Stimulated activated effector memory CD8-positive, alpha-beta T cell treated with anti-CD3 and anti-CD28 coated beads, Interleukin-12 subunit alpha, Interleukin-12 subunit beta, amount 100 ng/mL, for 72 hours (primary cell): ENCODE measurements around the gene TLX2.

Experiments
- ATAC-seq: fragments of 150-1000 bp; cut with Tn5 transposase; 2 replicates; pipeline ENCODE4 v1.10.0; 2021
- DNase-seq, 2 donors: peaks; one replicate each; pipeline ENCODE4 v3.0.0; 2021 to 2022; ENCODE audit warnings: low spot score in 2 of 2
- H3K27ac Mint-ChIP-seq: one replicate; pipeline ENCODE4 v1.8.0; 2022; ENCODE audit warnings: mild to moderate bottlenecking, mixed read lengths
- H3K36me3 Mint-ChIP-seq: one replicate; pipeline ENCODE4 v1.8.0; 2022; ENCODE audit warnings: mild to moderate bottlenecking, mixed read lengths
- H3K4me1 Mint-ChIP-seq: one replicate; pipeline ENCODE4 v1.8.0; 2022; ENCODE audit warnings: mixed read lengths
- H3K4me3 Mint-ChIP-seq: one replicate; pipeline ENCODE4 v1.8.0; 2022; ENCODE audit warnings: mild to moderate bottlenecking, mixed read lengths
- H3K9me3 Mint-ChIP-seq: one replicate; pipeline ENCODE4 v1.8.0; 2022; ENCODE audit warnings: mixed read lengths

TLX2 gene

GRCh38 chr2:74502147-74502719, 12.0 kb upstream of the TLX2 start:
- H3K9me3 Mint-ChIP-seq, result no peaks in the 10 kb centered on the region
- ATAC-seq (no peak), DNase-seq (no peak)
- H3K36me3 Mint-ChIP-seq, result peaks cover 50% of the 10 kb centered on the region
- no peak overlapping the region for H3K27ac Mint-ChIP-seq
- H3K4me3 Mint-ChIP-seq, result peak overlapping the region; percentile 91
- peaks cover 76% of the 10 kb centered on the region for H3K4me1 Mint-ChIP-seq

DNA sequence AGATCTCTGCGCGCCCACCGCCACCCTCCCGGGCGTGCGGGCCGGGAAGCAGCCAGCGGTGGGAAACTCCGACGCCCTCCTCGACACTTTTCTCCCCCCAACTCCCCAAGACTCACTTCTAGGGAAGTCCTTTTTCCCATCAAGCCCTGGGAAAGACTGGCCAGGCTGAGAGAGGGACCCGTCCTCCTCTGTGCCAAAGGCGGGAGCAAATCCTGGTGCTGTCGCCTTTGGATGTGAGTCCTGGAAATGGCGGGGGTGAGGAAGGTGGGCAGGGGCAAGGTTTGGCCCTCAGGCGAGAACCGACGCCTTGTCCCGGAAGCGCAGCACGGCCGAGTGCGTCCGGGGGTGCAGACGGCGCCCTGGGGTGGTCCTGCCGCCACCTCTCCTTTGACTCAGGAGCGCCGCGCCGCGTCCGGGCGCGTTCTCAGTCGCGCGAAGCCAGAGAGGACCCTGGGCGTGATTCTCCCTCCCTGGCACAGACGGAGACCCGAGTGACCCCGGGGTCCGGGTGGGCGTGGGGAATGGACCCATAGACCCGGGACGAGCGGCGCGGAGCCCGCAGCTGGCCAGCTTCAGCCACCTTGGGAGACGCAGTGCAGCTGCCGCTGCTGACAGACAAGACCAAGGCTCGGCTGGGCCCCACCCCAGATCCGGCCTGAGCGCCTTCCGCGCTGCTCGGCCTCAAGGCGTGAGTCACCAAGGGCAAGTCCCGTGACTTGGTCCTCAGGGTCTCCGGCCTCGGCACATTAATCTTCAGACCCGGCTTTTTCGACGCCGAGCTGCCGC, 11.3 kb upstream of the TLX2 start:
- Mint-ChIP-seq H3K9me3 (no peaks in the 10 kb centered on the region), H3K27ac (peak overlapping the region; percentile 61), H3K4me1 (peaks cover 77% of the 10 kb centered on the region), H3K4me3 (peak overlapping the region; percentile 91), H3K36me3 (peaks cover 57% of the 10 kb centered on the region)
- peak; percentile 51 to 80 for DNase-seq
- peak; percentile 62 for ATAC-seq

DNA sequence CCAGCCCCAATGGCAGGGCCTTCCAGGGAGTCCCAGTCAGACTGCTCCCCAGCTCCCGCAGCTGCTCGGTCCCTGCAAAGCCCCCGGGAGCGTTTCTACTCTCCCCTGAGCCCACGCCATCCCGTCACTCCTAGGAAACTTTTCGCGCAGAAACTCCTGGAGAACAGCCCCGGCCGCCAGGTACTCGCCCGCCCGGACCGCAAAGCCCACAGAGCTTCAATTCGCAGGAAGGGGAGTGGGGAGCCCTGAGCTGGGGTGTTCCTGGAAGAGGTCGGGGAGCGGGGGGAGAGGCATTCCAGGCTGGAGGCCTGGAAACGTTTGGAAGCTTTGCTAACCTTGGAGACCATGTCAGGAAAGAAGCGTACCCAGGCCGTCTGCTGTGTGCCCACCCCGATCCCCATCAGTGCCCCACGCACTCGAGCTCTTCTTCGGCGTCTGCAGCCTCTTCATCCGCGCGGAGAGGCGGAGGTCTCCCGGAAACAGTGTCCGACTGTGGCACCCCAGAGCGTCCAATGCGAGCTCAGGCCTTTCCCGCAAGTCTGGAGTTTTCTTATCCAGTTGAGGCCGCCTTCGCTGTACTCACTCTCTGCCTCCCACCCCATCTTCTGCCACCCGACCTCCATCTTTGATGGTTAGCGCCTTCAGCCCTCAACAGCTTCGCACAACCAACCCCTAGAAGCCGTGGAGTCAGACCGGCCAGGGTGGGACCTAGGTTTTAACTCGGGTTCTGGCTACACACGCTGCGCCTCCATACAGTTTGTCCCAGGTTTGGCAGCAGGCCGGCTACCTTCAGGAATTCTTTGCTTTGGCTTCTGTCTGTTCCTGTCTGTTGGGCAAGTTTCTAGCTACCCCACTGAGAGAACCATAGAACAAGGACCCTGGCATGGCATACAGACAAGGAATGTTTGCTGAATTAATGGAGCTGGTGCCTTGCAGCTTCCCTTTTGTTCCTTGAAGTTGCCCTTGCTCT, 10.5 kb upstream of the TLX2 start:
- no peak for ATAC-seq
- Mint-ChIP-seq H3K36me3 (peaks cover 55% of the 10 kb centered on the region), H3K4me3 (peak overlapping the region; percentile 91), H3K9me3 (no peaks in the 10 kb centered on the region), H3K4me1 (peaks cover 76% of the 10 kb centered on the region), H3K27ac (peak overlapping the region; percentile 61)
- DNase-seq, result no peak

DNA sequence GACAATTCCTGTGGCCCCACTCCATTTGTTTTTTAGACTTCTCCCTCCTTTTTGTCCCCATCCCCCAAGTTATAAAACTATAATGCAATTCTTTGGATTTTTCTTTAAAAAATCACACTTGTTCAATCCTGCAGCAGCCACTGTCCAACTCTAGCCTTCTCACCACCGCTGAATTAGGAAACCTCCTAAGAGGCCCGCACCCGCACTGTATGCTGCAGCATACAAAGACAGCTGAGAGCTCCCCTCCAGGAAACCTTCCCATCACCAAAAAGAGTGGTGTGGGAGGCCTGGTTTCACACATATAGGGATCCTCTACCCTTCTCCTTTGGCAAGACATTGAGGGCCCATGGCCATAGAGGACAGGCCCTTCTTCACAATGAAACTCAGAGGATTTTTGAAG, 9.7 kb upstream of the TLX2 start:
- Mint-ChIP-seq H3K4me3 (peak overlapping the region; percentile 91), H3K36me3 (peaks cover 50% of the 10 kb centered on the region), H3K9me3 (no peaks in the 10 kb centered on the region), H3K27ac (peak overlapping the region; percentile 43), H3K4me1 (peaks cover 71% of the 10 kb centered on the region)
- ATAC-seq, result no peak
- DNase-seq, result no peak

DNA sequence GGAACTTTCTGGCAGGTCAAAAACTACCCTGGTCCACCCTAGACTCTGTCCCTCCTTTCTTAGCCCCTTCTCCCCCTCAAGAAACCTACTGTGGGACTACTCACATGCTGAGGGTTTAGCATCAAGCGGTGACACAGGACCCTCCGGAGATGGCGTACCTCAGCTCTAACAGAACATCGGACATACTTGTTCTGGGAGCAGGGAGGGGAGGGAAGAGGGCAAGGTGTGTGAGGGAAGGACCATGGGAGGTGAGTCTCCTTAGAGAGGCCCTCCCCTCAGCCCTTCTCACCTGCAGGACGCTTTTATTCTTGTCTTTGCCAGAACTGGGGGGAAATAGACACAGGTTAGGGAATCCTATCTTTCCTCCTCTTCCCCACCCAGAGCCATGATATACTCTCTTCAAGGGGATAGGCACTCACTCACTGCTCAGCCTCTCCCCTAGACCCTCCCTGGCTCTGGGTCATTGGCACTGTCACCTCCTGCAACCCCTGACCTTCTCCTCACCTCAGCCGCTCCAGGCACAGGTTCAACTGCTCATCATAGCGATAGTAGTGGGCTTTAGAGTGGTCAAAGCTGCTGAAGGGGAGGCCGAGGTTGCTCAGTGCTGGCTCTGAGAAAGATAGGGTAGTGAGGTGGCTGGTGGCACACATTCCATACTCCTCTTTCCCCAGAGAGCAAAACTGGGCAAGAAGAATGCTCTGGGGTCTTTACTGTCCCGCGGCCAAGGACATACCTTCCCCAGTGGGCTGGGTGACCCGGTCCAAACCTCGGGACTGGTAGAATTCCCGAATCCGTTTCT, 8.6 kb upstream of the TLX2 start:
- Mint-ChIP-seq H3K27ac (no peak overlapping the region), H3K4me1 (peaks cover 71% of the 10 kb centered on the region), H3K4me3 (peak overlapping the region; percentile 91), H3K36me3 (peaks cover 46% of the 10 kb centered on the region), H3K9me3 (no peaks in the 10 kb centered on the region)
- no peak for ATAC-seq
- no peak for DNase-seq

- Mint-ChIP-seq H3K27ac (peak within 1 kb of the TSS; percentile 99), H3K4me1 (peaks cover 62% of the 10 kb centered on the region)
Measured at GRCh38 chr2:74507145-74507925, 6.9 kb upstream of the TLX2 start, which contains the start of gene PCGF1. TSS of gene PCGF1 (minus strand) at chr2:74507695. CDS start at chr2:74507668, 27 bp downstream.

GRCh38 chr2:74507926-74508520, 6.2 kb upstream of the TLX2 start:
- H3K27ac Mint-ChIP-seq, result peak overlapping the region; percentile 99
- ATAC-seq (no peak), DNase-seq (peak in 1 of 2 donors; percentile 64)
- peak overlapping the region; percentile 91 for H3K4me3 Mint-ChIP-seq
- H3K9me3 Mint-ChIP-seq, result no peaks in the 10 kb centered on the region
- H3K36me3 Mint-ChIP-seq, result peaks cover 40% of the 10 kb centered on the region
- peaks cover 56% of the 10 kb centered on the region for H3K4me1 Mint-ChIP-seq

More at GRCh38 chr2:74507145-74507925, 6.9 kb upstream of the TLX2 start, which contains the start of gene PCGF1:
- Mint-ChIP-seq H3K36me3 (peaks cover 40% of the 10 kb centered on the region), H3K4me3 (peak within 1 kb of the TSS; percentile 91), H3K9me3 (no peaks in the 10 kb centered on the region)
- DNase-seq, result peak; percentile 97 to 100
- peak; percentile 93 for ATAC-seq

DNA sequence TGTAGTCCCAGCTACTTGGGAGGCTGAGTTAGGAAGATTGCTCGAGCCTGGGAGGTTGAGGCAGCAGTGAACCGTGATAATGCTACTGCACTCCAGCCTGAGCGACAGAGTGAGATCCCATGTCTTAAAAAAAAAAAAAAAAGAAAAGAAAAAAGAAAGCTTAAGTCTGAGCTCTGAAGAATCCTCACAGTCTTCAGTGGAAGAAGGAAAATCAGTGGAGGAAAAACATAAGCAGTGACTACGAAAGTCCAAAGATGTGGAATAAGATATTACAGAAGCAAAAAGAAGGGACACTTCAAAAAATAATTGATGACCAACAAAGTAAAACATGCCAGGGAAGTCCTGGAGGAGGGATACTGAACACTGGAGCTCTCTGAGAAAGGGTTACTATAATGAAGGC, 4.0 kb upstream of the TLX2 start:
- no peak for ATAC-seq
- Mint-ChIP-seq H3K4me1 (peaks cover 37% of the 10 kb centered on the region), H3K27ac (no peak overlapping the region), H3K4me3 (no peak overlapping the region), H3K36me3 (peaks cover 29% of the 10 kb centered on the region), H3K9me3 (no peaks in the 10 kb centered on the region)
- no peak for DNase-seq

DNA sequence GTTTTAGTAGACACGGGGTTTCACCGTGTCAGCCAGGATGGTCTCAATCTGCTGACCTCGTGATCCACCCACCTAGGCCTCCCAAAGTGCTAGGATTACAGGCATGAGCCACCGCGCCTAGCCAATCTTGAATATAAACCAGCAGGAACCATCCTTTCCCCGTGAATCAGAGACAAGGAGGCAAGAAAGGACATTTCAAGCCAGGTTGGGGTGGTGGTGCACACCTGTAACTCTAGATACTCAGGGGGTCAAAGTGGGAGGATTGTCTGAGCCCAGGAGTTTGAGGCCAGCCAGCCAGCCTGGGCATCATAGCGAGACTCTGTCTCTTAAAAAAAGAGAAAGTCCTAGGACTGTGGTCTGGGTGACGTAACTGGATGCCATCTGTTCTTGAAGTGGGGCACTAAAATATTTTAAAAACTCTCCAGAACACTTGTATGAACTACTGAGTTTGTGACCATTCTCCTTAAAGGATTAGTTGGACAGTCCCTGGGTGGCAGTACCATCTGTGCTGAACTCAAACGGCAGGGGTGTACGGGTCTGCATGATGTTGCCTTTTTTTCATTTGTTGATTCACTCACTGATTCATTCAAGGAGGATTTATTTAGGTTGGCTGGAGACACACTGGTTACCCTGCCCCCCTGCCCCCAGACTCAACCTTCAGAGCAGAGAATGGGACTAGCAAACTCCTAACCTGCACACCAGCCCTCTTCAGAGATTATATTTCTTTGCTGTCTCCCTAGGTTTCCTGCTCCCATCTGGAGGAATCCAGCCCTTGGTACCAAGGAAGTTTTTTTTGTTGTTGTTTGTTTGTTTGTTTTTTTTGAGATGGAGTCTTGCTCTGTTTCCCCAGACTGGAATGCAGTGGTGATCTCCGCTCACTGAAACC, 2.9 kb upstream of the TLX2 start:
- no peak for ATAC-seq
- no peak for DNase-seq
- H3K9me3 Mint-ChIP-seq, result no peaks in the 10 kb centered on the region
- no peak overlapping the region for H3K4me3 Mint-ChIP-seq
- peaks cover 35% of the 10 kb centered on the region for H3K4me1 Mint-ChIP-seq
- peaks cover 19% of the 10 kb centered on the region for H3K36me3 Mint-ChIP-seq
- no peak overlapping the region for H3K27ac Mint-ChIP-seq

DNA sequence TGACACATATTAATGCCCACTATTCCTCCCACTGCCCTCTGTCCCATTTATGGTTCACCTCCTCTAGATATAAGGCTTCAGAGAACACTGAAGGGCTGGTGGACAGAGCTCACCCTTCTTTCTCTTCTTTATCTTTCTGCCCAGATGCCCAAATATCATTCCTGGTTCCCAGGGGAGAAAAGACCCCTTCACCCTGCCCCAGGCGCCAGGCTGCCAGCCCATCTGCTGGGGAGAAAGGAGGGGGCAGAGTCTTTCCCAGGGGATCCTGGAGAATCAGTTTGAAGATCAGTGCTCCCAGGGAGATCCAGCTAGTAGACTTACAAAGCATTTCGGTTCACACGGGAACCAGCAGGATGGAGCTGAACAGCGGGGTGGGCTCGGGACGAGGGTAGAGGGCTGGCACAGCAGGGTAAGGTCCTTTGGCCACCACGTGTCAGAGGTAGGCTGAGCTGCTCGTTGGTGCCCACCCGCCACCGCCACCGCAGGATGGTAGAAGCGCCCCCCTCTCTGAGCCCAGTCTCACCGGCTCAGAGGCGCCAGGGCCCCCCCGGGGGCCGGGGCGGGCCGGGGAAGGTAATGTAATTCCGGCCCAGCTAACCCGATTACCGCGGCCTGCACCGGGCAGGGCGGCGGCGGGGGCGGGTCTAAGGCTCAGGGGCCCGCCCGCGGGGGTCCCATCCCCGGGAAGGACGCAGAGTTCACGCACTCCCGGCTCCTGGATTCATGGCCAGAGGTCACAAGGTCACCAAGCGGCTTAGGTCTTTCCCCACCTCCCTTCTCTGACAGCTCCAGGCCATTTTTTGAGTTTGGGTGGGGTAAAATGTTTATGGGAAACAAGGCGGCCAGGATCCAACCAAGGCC, 1.3 kb upstream of the TLX2 start:
- no peaks in the 10 kb centered on the region for H3K9me3 Mint-ChIP-seq
- DNase-seq, result no peak
- peak overlapping the region; percentile 73 for H3K4me3 Mint-ChIP-seq
- ATAC-seq, result no peak
- no peak overlapping the region for H3K27ac Mint-ChIP-seq
- peaks cover 3% of the 10 kb centered on the region for H3K36me3 Mint-ChIP-seq
- H3K4me1 Mint-ChIP-seq, result peaks cover 23% of the 10 kb centered on the region

DNA sequence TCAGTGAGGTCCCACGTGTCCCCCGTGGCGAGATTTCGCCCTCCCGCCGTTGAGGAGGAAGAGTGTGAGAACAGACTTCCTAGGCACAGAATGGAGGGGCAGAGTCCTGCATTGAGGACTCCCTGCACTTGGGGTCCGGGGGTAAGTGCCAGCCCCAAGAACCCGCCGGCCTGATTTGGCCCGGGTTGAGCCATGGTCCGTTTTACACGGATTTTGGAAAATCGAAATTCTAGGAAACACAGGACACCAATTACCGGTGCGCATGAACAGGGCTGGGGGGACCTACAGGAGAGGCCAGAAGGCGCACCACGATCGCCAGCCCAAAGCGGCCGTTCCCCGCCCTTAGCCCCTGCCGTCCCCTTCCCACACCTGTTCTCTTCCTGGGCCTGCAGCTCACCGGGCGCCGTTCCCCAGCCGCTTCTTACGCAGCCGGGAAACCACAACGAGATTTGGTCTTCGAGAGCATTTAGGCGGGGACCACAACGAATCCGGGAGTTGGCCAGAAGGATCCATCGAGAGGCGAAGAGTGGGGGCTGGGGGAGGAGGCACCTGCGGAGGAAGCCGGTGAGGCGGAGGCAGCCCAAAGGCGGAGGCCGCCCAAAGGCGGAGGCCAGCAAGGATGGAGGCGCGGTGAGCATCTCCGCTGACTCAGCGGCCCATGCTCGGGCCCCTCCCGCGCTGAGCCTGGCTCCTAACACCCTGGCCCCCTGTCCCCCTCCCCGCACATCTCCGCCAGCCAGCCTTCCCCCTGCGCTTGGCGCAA, 464 bp upstream of the TLX2 start:
- peak overlapping the region; percentile 73 for H3K4me3 Mint-ChIP-seq
- DNase-seq (no peak), ATAC-seq (peak; percentile 48)
- no peaks in the 10 kb centered on the region for H3K9me3 Mint-ChIP-seq
- no peaks in the 10 kb centered on the region for H3K36me3 Mint-ChIP-seq
- no peak overlapping the region for H3K27ac Mint-ChIP-seq
- peaks cover 16% of the 10 kb centered on the region for H3K4me1 Mint-ChIP-seq
